ENCODE data around the gene HS6ST3.

GRCh38 chr13:96119921-96120320 is 30.0 kb downstream of the HS6ST3 start:
- TF ChIP-seq, protein P1, sequence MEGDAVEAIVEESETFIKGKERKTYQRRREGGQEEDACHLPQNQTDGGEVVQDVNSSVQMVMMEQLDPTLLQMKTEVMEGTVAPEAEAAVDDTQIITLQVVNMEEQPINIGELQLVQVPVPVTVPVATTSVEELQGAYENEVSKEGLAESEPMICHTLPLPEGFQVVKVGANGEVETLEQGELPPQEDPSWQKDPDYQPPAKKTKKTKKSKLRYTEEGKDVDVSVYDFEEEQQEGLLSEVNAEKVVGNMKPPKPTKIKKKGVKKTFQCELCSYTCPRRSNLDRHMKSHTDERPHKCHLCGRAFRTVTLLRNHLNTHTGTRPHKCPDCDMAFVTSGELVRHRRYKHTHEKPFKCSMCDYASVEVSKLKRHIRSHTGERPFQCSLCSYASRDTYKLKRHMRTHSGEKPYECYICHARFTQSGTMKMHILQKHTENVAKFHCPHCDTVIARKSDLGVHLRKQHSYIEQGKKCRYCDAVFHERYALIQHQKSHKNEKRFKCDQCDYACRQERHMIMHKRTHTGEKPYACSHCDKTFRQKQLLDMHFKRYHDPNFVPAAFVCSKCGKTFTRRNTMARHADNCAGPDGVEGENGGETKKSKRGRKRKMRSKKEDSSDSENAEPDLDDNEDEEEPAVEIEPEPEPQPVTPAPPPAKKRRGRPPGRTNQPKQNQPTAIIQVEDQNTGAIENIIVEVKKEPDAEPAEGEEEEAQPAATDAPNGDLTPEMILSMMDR (conservative IDR thresholded peaks at IDR 0.05 in 1 of 2, IDR thresholded peaks at IDR 0.05 in 1 of 2; ENCODE audit: extremely low read depth in 1 of 2, insufficient read depth in 1 of 2, low read depth in 1 of 2, low read length in 2 of 2): no peak
- no peak for TF ChIP-seq EZH2 (IDR thresholded peaks at IDR 0.05; ENCODE audit: borderline replicate concordance, low read length)
